ENCODE results near the gene TBC1D10A.

Gene TBC1D10A

GRCh38 chr22:30354644-30355043 lies 27.9 kb upstream of the TBC1D10A start:
- Histone ChIP-seq H3K14ac (ENCODE audit: low read length) (no peak overlapping the region), H3K18ac (ENCODE audit: low read length) (no peak overlapping the region), H3K4me2 (ENCODE audit: low read length) (no peak overlapping the region), H4K91ac (ENCODE audit: low read depth, low read length) (no peak overlapping the region), H3K36me3 (ENCODE audit: control insufficient read depth in 1 of 2, insufficient read depth in 2 of 2, low read length in 2 of 2) (peaks cover 14 to 31% of the 10 kb centered on the region in 2 experiments), H2AFZ (ENCODE audit: insufficient read depth, low read length, poor library complexity) (no peak overlapping the region), H2BK5ac (ENCODE audit: low read depth, low read length, poor library complexity) (no peak overlapping the region), H3K23ac (ENCODE audit: low read length) (no peak overlapping the region), H2BK12ac (ENCODE audit: low read length) (no peak overlapping the region), H3K27me3 (ENCODE audit: insufficient read depth, low read length) (no peaks in the 10 kb centered on the region), H3K9me3 (ENCODE audit: insufficient read depth, low read depth, low read length) (no peaks in the 10 kb centered on the region), H3K9ac (ENCODE audit: low read length) (no peak overlapping the region), H3K4ac (ENCODE audit: low read depth, low read length) (peak overlapping the region; percentile 41), H3K27ac (ENCODE audit: low read depth, low read length) (no peak overlapping the region), H2BK120ac (ENCODE audit: insufficient read depth, low read length, poor library complexity) (no peak overlapping the region), H4K12ac (ENCODE audit: low read depth, low read length) (no peak overlapping the region), H3K79me1 (ENCODE audit: low read length) (peaks cover 11% of the 10 kb centered on the region), H3K4me3 (ENCODE audit: low read depth, low read length) (no peak overlapping the region), H2AK5ac (ENCODE audit: low read length) (no peak overlapping the region), H3K4me1 (ENCODE audit: control insufficient read depth in 1 of 2, insufficient read depth in 2 of 2, low read length in 2 of 2) (peaks cover 2 to 8% of the 10 kb centered on the region in 2 experiments), H3K79me2 (ENCODE audit: control insufficient read depth, insufficient read depth, low read length, poor library complexity) (peaks cover 18% of the 10 kb centered on the region), H4K8ac (ENCODE audit: low read depth, low read length) (no peak overlapping the region)
- peak in 1 of 2 donors; percentile 25 for DNase-seq
- no CpG with 5 or more reads among the region's 5 CpGs for WGBS (ENCODE audit: extremely low coverage, insufficient coverage, insufficient read length)

DNA sequence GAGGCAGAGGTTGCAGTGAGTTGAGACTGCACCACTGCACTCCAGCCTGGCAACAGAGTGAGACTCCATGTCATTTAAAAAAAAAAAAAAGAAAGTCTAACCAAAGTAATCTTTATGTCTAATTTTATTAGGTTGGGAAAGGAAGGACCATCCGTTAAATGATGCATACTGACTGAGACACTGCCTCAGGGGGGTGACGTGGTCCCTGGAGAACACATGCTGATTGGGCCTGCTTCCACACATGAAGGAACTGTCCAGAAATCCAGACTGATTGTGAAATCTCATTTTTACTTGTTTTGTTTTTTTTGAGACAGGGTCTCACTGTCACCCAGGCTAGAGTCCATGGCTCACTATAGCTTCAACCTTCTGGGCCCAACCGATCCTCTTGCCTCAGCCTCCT lies 24.5 kb upstream of the TBC1D10A start:
- peak overlapping the region; percentile 6 for H3K4ac ChIP-seq (ENCODE audit: low read depth, low read length)
- H3K14ac ChIP-seq (ENCODE audit: low read length) = no peak overlapping the region
- no peak overlapping the region for H3K9ac ChIP-seq (ENCODE audit: low read length)
- H4K91ac ChIP-seq (ENCODE audit: low read depth, low read length) = no peak overlapping the region
- H4K8ac ChIP-seq (ENCODE audit: low read depth, low read length) = no peak overlapping the region
- H3K27me3 ChIP-seq (ENCODE audit: insufficient read depth, low read length) = no peaks in the 10 kb centered on the region
- DNase-seq = peak in 1 of 2 donors; percentile 18
- H3K79me2 ChIP-seq (ENCODE audit: control insufficient read depth, insufficient read depth, low read length, poor library complexity) = peaks cover 14% of the 10 kb centered on the region
- H2AK5ac ChIP-seq (ENCODE audit: low read length) = no peak overlapping the region
- H2AFZ ChIP-seq (ENCODE audit: insufficient read depth, low read length, poor library complexity) = no peak overlapping the region
- H3K4me1 ChIP-seq (ENCODE audit: control insufficient read depth in 1 of 2, insufficient read depth in 2 of 2, low read length in 2 of 2) = peaks cover 2 to 8% of the 10 kb centered on the region in 2 experiments
- no peak overlapping the region for H3K23ac ChIP-seq (ENCODE audit: low read length)
- no peak overlapping the region for H2BK5ac ChIP-seq (ENCODE audit: low read depth, low read length, poor library complexity)
- H4K12ac ChIP-seq (ENCODE audit: low read depth, low read length) = no peak overlapping the region
- H3K36me3 ChIP-seq (ENCODE audit: control insufficient read depth in 1 of 2, insufficient read depth in 2 of 2, low read length in 2 of 2) = peaks cover 30 to 53% of the 10 kb centered on the region in 2 experiments
- H2BK120ac ChIP-seq (ENCODE audit: insufficient read depth, low read length, poor library complexity) = no peak overlapping the region
- H3K4me3 ChIP-seq (ENCODE audit: low read depth, low read length) = no peak overlapping the region
- no peak overlapping the region for H3K18ac ChIP-seq (ENCODE audit: low read length)
- no CpG with 5 or more reads among the region's 3 CpGs for WGBS (ENCODE audit: extremely low coverage, insufficient coverage, insufficient read length)
- no peak overlapping the region for H2BK12ac ChIP-seq (ENCODE audit: low read length)
- no peak overlapping the region for H3K4me2 ChIP-seq (ENCODE audit: low read length)
- H3K9me3 ChIP-seq (ENCODE audit: insufficient read depth, low read depth, low read length) = no peaks in the 10 kb centered on the region
- peaks cover 2% of the 10 kb centered on the region for H3K79me1 ChIP-seq (ENCODE audit: low read length)
- H3K27ac ChIP-seq (ENCODE audit: low read depth, low read length) = no peak overlapping the region

DNA sequence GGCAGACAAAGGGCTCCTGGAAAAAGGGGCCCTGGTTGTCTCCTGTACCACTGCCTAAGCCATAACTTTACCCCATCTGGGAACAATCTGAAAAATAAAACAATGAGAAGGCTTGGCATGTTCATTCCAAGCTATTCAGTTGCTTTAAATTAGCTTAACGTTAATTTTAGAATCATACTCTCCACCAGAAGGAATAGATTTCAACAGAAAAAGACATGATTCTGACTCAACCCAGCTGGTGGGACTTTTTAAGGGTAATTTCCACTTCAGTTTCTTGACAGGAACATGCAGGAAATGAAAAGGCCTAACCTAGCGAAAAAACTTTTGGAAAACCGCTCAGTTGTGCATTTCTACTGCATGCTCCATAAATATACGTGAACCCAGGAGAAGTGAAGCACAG lies 22.1 kb upstream of the TBC1D10A start:
- no CpG with 5 or more reads among the region's 4 CpGs for WGBS (ENCODE audit: extremely low coverage, insufficient coverage, insufficient read length)
- no peaks in the 10 kb centered on the region for H3K79me2 ChIP-seq (ENCODE audit: control insufficient read depth, insufficient read depth, low read length, poor library complexity)
- H2BK5ac ChIP-seq (ENCODE audit: low read depth, low read length, poor library complexity) = no peak overlapping the region
- no peak overlapping the region for H3K4me2 ChIP-seq (ENCODE audit: low read length)
- H3K9me3 ChIP-seq (ENCODE audit: insufficient read depth, low read depth, low read length) = no peaks in the 10 kb centered on the region
- no peaks in the 10 kb centered on the region for H3K4me1 ChIP-seq (ENCODE audit: control insufficient read depth in 1 of 2, insufficient read depth in 2 of 2, low read length in 2 of 2)
- H3K23ac ChIP-seq (ENCODE audit: low read length) = no peak overlapping the region
- no peak overlapping the region for H3K27ac ChIP-seq (ENCODE audit: low read depth, low read length)
- no peak overlapping the region for H3K4me3 ChIP-seq (ENCODE audit: low read depth, low read length)
- H4K91ac ChIP-seq (ENCODE audit: low read depth, low read length) = no peak overlapping the region
- no peaks in the 10 kb centered on the region for H3K79me1 ChIP-seq (ENCODE audit: low read length)
- no peak overlapping the region for H3K9ac ChIP-seq (ENCODE audit: low read length)
- no peak for DNase-seq
- H4K12ac ChIP-seq (ENCODE audit: low read depth, low read length) = no peak overlapping the region
- no peak overlapping the region for H2AK5ac ChIP-seq (ENCODE audit: low read length)
- no peak overlapping the region for H3K4ac ChIP-seq (ENCODE audit: low read depth, low read length)
- H2BK12ac ChIP-seq (ENCODE audit: low read length) = no peak overlapping the region
- H4K8ac ChIP-seq (ENCODE audit: low read depth, low read length) = no peak overlapping the region
- no peaks in the 10 kb centered on the region for H3K27me3 ChIP-seq (ENCODE audit: insufficient read depth, low read length)
- H3K18ac ChIP-seq (ENCODE audit: low read length) = no peak overlapping the region
- no peak overlapping the region for H2AFZ ChIP-seq (ENCODE audit: insufficient read depth, low read length, poor library complexity)
- H3K14ac ChIP-seq (ENCODE audit: low read length) = no peak overlapping the region
- no peak overlapping the region for H2BK120ac ChIP-seq (ENCODE audit: insufficient read depth, low read length, poor library complexity)
- H3K36me3 ChIP-seq (ENCODE audit: control insufficient read depth in 1 of 2, insufficient read depth in 2 of 2, low read length in 2 of 2) = peaks cover 51 to 76% of the 10 kb centered on the region in 2 experiments

DNA sequence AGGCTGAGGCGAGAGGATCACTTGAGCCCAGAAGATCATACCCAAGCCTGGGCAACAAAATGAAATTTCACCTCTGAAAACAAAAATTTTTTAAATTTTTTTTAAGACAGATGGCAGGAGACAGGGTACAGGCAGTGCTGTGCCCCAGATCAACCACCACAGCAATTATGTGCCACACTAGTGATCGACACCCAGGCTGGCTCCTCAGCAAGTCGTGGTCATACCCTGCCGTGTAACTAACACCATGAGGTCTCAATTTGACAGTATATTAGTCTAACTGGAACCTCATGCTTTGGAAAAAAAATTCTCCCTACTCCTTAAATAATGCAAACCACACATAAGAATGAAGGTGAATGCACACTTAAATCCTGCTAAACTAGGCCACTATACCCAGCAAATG lies 21.7 kb upstream of the TBC1D10A start:
- Histone ChIP-seq H3K4ac (ENCODE audit: low read depth, low read length) (no peak overlapping the region), H3K18ac (ENCODE audit: low read length) (no peak overlapping the region), H3K14ac (ENCODE audit: low read length) (no peak overlapping the region), H2AFZ (ENCODE audit: insufficient read depth, low read length, poor library complexity) (no peak overlapping the region), H3K9ac (ENCODE audit: low read length) (no peak overlapping the region), H3K79me2 (ENCODE audit: control insufficient read depth, insufficient read depth, low read length, poor library complexity) (no peaks in the 10 kb centered on the region), H3K4me2 (ENCODE audit: low read length) (no peak overlapping the region), H2BK5ac (ENCODE audit: low read depth, low read length, poor library complexity) (no peak overlapping the region), H2AK5ac (ENCODE audit: low read length) (no peak overlapping the region), H3K36me3 (ENCODE audit: control insufficient read depth in 1 of 2, insufficient read depth in 2 of 2, low read length in 2 of 2) (peaks cover 51 to 75% of the 10 kb centered on the region in 2 experiments), H2BK12ac (ENCODE audit: low read length) (no peak overlapping the region), H3K27me3 (ENCODE audit: insufficient read depth, low read length) (no peaks in the 10 kb centered on the region), H3K79me1 (ENCODE audit: low read length) (no peaks in the 10 kb centered on the region), H3K27ac (ENCODE audit: low read depth, low read length) (no peak overlapping the region), H3K23ac (ENCODE audit: low read length) (no peak overlapping the region), H3K4me1 (ENCODE audit: control insufficient read depth in 1 of 2, insufficient read depth in 2 of 2, low read length in 2 of 2) (no peaks in the 10 kb centered on the region), H3K9me3 (ENCODE audit: insufficient read depth, low read depth, low read length) (no peaks in the 10 kb centered on the region), H2BK120ac (ENCODE audit: insufficient read depth, low read length, poor library complexity) (no peak overlapping the region), H4K91ac (ENCODE audit: low read depth, low read length) (no peak overlapping the region), H4K12ac (ENCODE audit: low read depth, low read length) (no peak overlapping the region), H4K8ac (ENCODE audit: low read depth, low read length) (no peak overlapping the region), H3K4me3 (ENCODE audit: low read depth, low read length) (no peak overlapping the region)
- WGBS (ENCODE audit: extremely low coverage, insufficient coverage, insufficient read length) = no CpG with 5 or more reads among the region's 4 CpGs
- no peak for DNase-seq

Data from trophoblast cell (in vitro differentiated cells and primary cell).